HepG2 (cell line): ENCODE measurements around the gene MB21D2. TPM values are rescaled to one million over a fixed set of nuclear protein-coding genes. Genes with fewer than 3 reads are reported as not detected.

ENCODE experiments used
- ATAC-seq: fragments of 200-7000 bp; cut with Tn5 transposase; 3 replicates; pipeline ENCODE4 v1.9.1; 2020; ENCODE audit warnings: mild to moderate bottlenecking, moderate library complexity
- BruUV-seq: library from RNA; stranded (reverse); fragments of 400-500 nt; replicated peaks from 2 replicates; lab custom pipeline; 2021; lab: Mats Ljungman, UMichigan
- CTCF ChIA-PET: fragments of 300-600 bp; formaldehyde crosslinking; extraction: SDS; loops from one replicate; lab custom pipeline; 2021; ENCODE audit warnings: low total read pairs, inconsistent platforms, low intra/inter-chr PET ratio; lab: Yijun Ruan, JAX
- POLR2A ChIA-PET: fragments of 350-600 bp; sonication (Branson Sonifier 250); formaldehyde crosslinking; loops from one replicate; lab custom pipeline; 2020; ENCODE audit warnings: antibody characterized with exemption, inconsistent platforms; lab: Yijun Ruan, JAX
- DNase-seq: peaks from one replicate; pipeline ENCODE4 v3.0.0-alpha.2; 2015; ENCODE audit warnings: low spot score
- FAIRE-seq: peaks from 3 replicates; lab custom pipeline; 2011; peaks lifted over from hg19 to GRCh38; lab: Jason Lieb, UNC
- H2AFZ ChIP-seq: one replicate; pipeline ENCODE4 v1.6.1; 2011; ENCODE audit warnings: low read length, inconsistent platforms
- H3K27ac ChIP-seq: fragments of 300-600 bp; 3 replicates; pipeline ENCODE4 v1.8.0; 2011; ENCODE audit warnings: mixed run types, mild to moderate bottlenecking, mixed read lengths, low read length, inconsistent platforms; ENCODE audit not compliant: insufficient read depth; ENCODE audit errors: extremely low read length
- H3K27me3 ChIP-seq, 2 experiments: fragments of 200-600 bp in 1 of 2; 2 replicates in 1 of 2; 3 replicates in 1 of 2; pipeline versions ENCODE4 v1.6.0 to v1.8.0; 2011; ENCODE audit warnings: low read length in 2 of 2, mild to moderate bottlenecking in 2 of 2, moderate library complexity in 2 of 2, inconsistent platforms in 1 of 2; ENCODE audit not compliant: insufficient read depth in 2 of 2, control insufficient read depth in 1 of 2
- H3K36me3 ChIP-seq, 2 experiments: fragments of 200-600 bp in 1 of 2; replicated peaks in 1 of 2; 2 replicates in 1 of 2; 3 replicates in 1 of 2; pipeline versions ENCODE4 v1.5.1 to v1.8.0; 2011; ENCODE audit warnings: low read length in 2 of 2, inconsistent platforms in 1 of 2; ENCODE audit not compliant: insufficient read depth in 2 of 2, control insufficient read depth in 1 of 2
- H3K4me1 ChIP-seq: 2 replicates; pipeline ENCODE4 v1.5.1; 2012; ENCODE audit warnings: low read length, inconsistent platforms; ENCODE audit not compliant: insufficient read depth
- H3K4me2 ChIP-seq: 2 replicates; pipeline ENCODE4 v1.6.0; 2011; ENCODE audit warnings: low read depth, low read length, inconsistent platforms
- H3K4me3 ChIP-seq, 3 experiments: fragments of 200-600 bp in 1 of 3; sonication (generic), shearing (Covaris generic) in 1 of 3; replicated peaks in 1 of 3; 2 replicates each; pipeline ENCODE4 v1.5.1; 2011 to 2016; ENCODE audit warnings: low read length in 3 of 3, inconsistent platforms in 2 of 3, low read depth in 2 of 3, mild to moderate bottlenecking in 2 of 3, control low read depth in 1 of 3, mixed read lengths in 1 of 3; ENCODE audit not compliant: insufficient read depth in 1 of 3
- H3K79me2 ChIP-seq: one replicate; pipeline ENCODE4 v1.6.1; 2011; ENCODE audit warnings: low read length, inconsistent platforms; ENCODE audit not compliant: insufficient read depth
- H3K9ac ChIP-seq: 2 replicates; pipeline ENCODE4 v1.6.0; 2011; ENCODE audit warnings: mild to moderate bottlenecking, low read depth, low read length, inconsistent platforms; ENCODE audit not compliant: insufficient read depth
- H3K9me3 ChIP-seq: 2 replicates; pipeline ENCODE4 v1.5.1; 2012; ENCODE audit warnings: mild to moderate bottlenecking, low read length
- H4K20me1 ChIP-seq: 2 replicates; pipeline ENCODE4 v1.6.0; 2011; ENCODE audit warnings: inconsistent platforms, mild to moderate bottlenecking, low read length, moderate library complexity; ENCODE audit not compliant: insufficient read depth
- ARNT2 ChIP-seq: sonication (generic); formaldehyde crosslinking; IDR thresholded peaks from 2 replicates; pipeline ENCODE4 v1.8.0; 2022; ENCODE audit warnings: mild to moderate bottlenecking, low read depth, missing genetic modification reagents, moderate library complexity
- ATF4 ChIP-seq, 2 experiments: fragments of 450-650 bp in 1 of 2; sonication (generic) in 1 of 2; formaldehyde crosslinking; IDR thresholded peaks; 2 replicates each; pipeline versions ENCODE4 v1.5.0 to v1.8.0; 2020 to 2022; ENCODE audit warnings: mild to moderate bottlenecking in 1 of 2, missing genetic modification reagents in 1 of 2
- BRCA1 ChIP-seq: sonication (generic); formaldehyde crosslinking; IDR thresholded peaks from 2 replicates; pipeline ENCODE4 v1.4.0; 2020; ENCODE audit warnings: missing genetic modification reagents
- CEBPZ ChIP-seq: IDR thresholded peaks from 2 replicates; pipeline ENCODE4 v1.6.1; 2012; ENCODE audit warnings: low read length, improper control_type of control experiment
- HOXA5 ChIP-seq: sonication (generic); formaldehyde crosslinking; IDR thresholded peaks from 2 replicates; pipeline ENCODE4 v1.4.0; 2020; ENCODE audit warnings: missing genetic modification reagents
- PHB2 ChIP-seq: fragments of 450-650 bp; IDR thresholded peaks from 2 replicates; pipeline ENCODE4 v1.6.1; 2018; ENCODE audit not compliant: partially characterized antibody
- ZKSCAN1 ChIP-seq: fragments of 150-350 bp; IDR thresholded peaks from 2 replicates; pipeline ENCODE4 v1.6.1; 2014; ENCODE audit warnings: low read length
- WGBS: methylation state at CpG from one replicate; pipeline ENCODE4 v1.1.6; 2017; ENCODE audit warnings: low lambda C conversion rate; 5-methylcytosine and 5-hydroxymethylcytosine counted together
- in situ Hi-C: cut with HindIII; loops from 2 replicates; pipeline ENCODE4 v1.10.0; 2017; ENCODE audit warnings: low pct_unique_long_range_greater_than_20kb; ENCODE audit not compliant: extremely low pct_ligation_motif_present
- intact Hi-C: fragments of 100-400 bp; cut with micrococcal nuclease; formaldehyde crosslinking; loops from one replicate; pipeline ENCODE4 v1.10.0; 2022; ENCODE audit not compliant: unreplicated experiment
- polyA plus RNA-seq, 8 experiments: library from polyadenylated mRNA; depleted of rRNA in 3 of 8; stranded (reverse) in 7 of 8; unstranded in 1 of 8; fragments of >200 nt; fragmentation: Illumina TruSeq in 4 of 8; extraction: Trizol in 4 of 8; gene quantifications; 2 replicates each; pipeline versions ENCODE4 v1.2.1 to v1.2.3, GENCODE V29; 2011 to 2016; ENCODE audit warnings: low read depth in 4 of 8, missing spikeins in 1 of 8, mixed read lengths in 1 of 8; ENCODE audit not compliant: insufficient read depth in 1 of 8
- total RNA-seq, 5 experiments: library from RNA; depleted of rRNA; stranded (reverse); fragments of >200 nt; fragmentation: Illumina TruSeq; extraction: Trizol; gene quantifications; 2 replicates each; pipeline ENCODE4 v1.2.3, GENCODE V29; 2016; ENCODE audit warnings: low read depth in 1 of 5
- TF ChIP-seq, protein P1 (sequence below): sonication (generic); formaldehyde crosslinking; IDR thresholded peaks from 2 replicates; pipeline ENCODE4 v1.8.0; 2023; ENCODE audit warnings: mild to moderate bottlenecking, missing genetic modification reagents
- TF ChIP-seq, protein P2 (sequence below): sonication (generic); formaldehyde crosslinking; IDR thresholded peaks from 2 replicates; pipeline ENCODE4 v1.8.0; 2022; ENCODE audit warnings: missing genetic modification reagents, mild to moderate bottlenecking, moderate library complexity, borderline replicate concordance

The MB21D2 gene
- total and polyA plus RNA-seq, 2 of the 13 experiments (the other 11 are each of a cell fraction or from before 2014, with no cell fraction given), result 0.90 to 1.6 TPM

DNA sequence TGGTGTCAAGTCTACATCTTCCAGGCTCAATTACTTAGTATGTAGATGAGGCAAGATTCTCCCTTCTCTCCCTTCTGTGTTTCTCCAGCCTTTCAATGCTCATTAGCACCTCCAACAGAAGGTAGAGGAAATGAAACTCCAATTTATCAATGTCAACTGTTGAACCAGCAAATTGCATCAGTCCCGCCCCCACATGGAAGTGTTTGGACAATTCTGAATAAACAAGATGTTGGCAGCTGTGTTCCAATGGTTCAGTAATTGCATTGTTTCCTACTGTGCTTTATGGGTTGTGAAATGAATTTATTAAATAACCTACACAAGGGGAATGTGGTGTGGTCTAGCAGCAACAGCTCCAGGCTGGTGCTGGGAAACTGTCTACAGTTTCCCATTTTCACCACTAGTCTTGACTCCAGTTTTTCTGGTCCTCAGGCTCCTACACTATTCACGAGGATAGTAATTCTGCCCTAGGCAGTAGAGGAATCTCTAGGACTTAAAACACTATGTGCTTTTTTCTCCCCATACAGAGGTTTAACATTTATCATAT, 91.9 kb downstream of the MB21D2 start:
- ChIA-PET CTCF (no interaction called here), POLR2A (no interaction called here)
- WGBS, result 74% methylated on average over 2 of the region's 2 CpGs
- in situ Hi-C loops (no loop called here), intact Hi-C loops (no loop called here)
- Histone ChIP-seq H3K27ac (no peak overlapping the region), H3K9me3 (no peaks in the 10 kb centered on the region), H3K9ac (no peak overlapping the region), H2AFZ (no peak overlapping the region), H3K4me2 (no peak overlapping the region), H3K79me2 (no peaks in the 10 kb centered on the region), H3K4me1 (peaks cover 11% of the 10 kb centered on the region; the same call in 1 of the 2 replicates), H3K36me3 (no peaks in the 10 kb centered on the region), H4K20me1 (no peaks in the 10 kb centered on the region), H3K4me3 (no peak overlapping the region), H3K27me3 (no peaks in the 10 kb centered on the region)
- no peak for FAIRE-seq
- TF ChIP-seq ZKSCAN1, result no peak
- peak; percentile 97 for TF ChIP-seq HOXA5 (CRISPR knock-in tag)
- peak in 1 of 2 experiments; percentile 39; a peak in 1 of 4 replicates for TF ChIP-seq ATF4 (CRISPR knock-in tag; IDR thresholded peaks at IDR 0.05)
- no TSS peak for BruUV-seq
- peak; percentile 28 for DNase-seq
- ATAC-seq, result no peak; the same call in 2 of the 3 replicates

- no peak for ATAC-seq
- Histone ChIP-seq H2AFZ (no peak overlapping the region), H3K79me2 (no peaks in the 10 kb centered on the region), H3K4me2 (no peak overlapping the region), H3K9ac (no peak overlapping the region), H3K27me3 (no peaks in the 10 kb centered on the region), H3K4me3 (no peak overlapping the region), H3K36me3 (no peaks in the 10 kb centered on the region), H3K27ac (no peak overlapping the region), H4K20me1 (no peaks in the 10 kb centered on the region), H3K9me3 (no peaks in the 10 kb centered on the region), H3K4me1 (peaks cover 11% of the 10 kb centered on the region; the same call in 1 of the 2 replicates)
- POLR2A ChIA-PET, result no interaction called here
- in situ Hi-C loops (no loop called here), intact Hi-C loops (no loop called here)
- WGBS, result 79% methylated on average over 1 of the region's 1 CpG
- FAIRE-seq, result no peak
- CTCF ChIA-PET, result no interaction called here
- BruUV-seq, result no TSS peak
- DNase-seq, result peak; percentile 10
- TF ChIP-seq, protein P1, sequence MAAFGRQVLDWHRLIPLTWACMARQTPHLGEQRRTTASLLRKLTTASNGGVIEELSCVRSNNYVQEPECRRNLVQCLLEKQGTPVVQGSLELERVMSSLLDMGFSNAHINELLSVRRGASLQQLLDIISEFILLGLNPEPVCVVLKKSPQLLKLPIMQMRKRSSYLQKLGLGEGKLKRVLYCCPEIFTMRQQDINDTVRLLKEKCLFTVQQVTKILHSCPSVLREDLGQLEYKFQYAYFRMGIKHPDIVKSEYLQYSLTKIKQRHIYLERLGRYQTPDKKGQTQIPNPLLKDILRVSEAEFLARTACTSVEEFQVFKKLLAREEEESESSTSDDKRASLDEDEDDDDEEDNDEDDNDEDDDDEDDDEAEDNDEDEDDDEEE (CRISPR knock-in tag), result no peak
- no peak for TF ChIP-seq ARNT2 (CRISPR knock-in tag)
- no peak for TF ChIP-seq PHB2
- TF ChIP-seq BRCA1, result no peak
- TF ChIP-seq, protein P2, sequence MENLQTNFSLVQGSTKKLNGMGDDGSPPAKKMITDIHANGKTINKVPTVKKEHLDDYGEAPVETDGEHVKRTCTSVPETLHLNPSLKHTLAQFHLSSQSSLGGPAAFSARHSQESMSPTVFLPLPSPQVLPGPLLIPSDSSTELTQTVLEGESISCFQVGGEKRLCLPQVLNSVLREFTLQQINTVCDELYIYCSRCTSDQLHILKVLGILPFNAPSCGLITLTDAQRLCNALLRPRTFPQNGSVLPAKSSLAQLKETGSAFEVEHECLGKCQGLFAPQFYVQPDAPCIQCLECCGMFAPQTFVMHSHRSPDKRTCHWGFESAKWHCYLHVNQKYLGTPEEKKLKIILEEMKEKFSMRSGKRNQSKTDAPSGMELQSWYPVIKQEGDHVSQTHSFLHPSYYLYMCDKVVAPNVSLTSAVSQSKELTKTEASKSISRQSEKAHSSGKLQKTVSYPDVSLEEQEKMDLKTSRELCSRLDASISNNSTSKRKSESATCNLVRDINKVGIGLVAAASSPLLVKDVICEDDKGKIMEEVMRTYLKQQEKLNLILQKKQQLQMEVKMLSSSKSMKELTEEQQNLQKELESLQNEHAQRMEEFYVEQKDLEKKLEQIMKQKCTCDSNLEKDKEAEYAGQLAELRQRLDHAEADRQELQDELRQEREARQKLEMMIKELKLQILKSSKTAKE (CRISPR knock-in tag), result no peak
- TF ChIP-seq CEBPZ, result no peak
Observed at GRCh38 chr3:192825216-192825615, 92.4 kb downstream of the MB21D2 start.
